ENCODE measurements around the gene RNF34. TPM values are rescaled to one million over a fixed set of nuclear protein-coding genes. Genes with fewer than 3 reads are reported as not detected.

The RNF34 gene
- total RNA-seq, 2 experiments from 2014 or later, result 60.6 to 63.1 TPM

GRCh38 chr12:121365416-121366062 is 34.4 kb upstream of the RNF34 start:
- ChIA-PET CTCF (no interaction called here), POLR2A (no interaction called here)
- no peaks in the 10 kb centered on the region for H3K36me3 ChIP-seq (ENCODE audit: insufficient read depth, low read length)
- Mint-ChIP-seq H3K4me3 (no peak overlapping the region), H3K4me1 (ENCODE audit: low read depth) (no peaks in the 10 kb centered on the region), H3K36me3 (ENCODE audit: low read depth) (no peaks in the 10 kb centered on the region), H3K27ac (no peak overlapping the region), H3K27me3 (peaks cover 6% of the 10 kb centered on the region), H3K9me3 (no peaks in the 10 kb centered on the region)
- H3K27ac ChIP-seq (ENCODE audit: low read depth in 1 of 2, low read length in 2 of 2), result no peak overlapping the region
- no peak for TF ChIP-seq CTCF (IDR thresholded peaks at IDR 0.05)
- no peak for DNase-seq
- H3K27me3 ChIP-seq (ENCODE audit: control insufficient read depth in 1 of 2, insufficient read depth in 2 of 2, low read length in 2 of 2), result peaks cover 2 to 10% of the 10 kb centered on the region in 2 experiments
- H3K4me1 ChIP-seq (ENCODE audit: insufficient read depth, low read length), result no peaks in the 10 kb centered on the region
- H3K9me3 ChIP-seq (ENCODE audit: control insufficient read depth in 1 of 2, insufficient read depth in 1 of 2, low read length in 2 of 2), result no peaks in the 10 kb centered on the region
- intact Hi-C loops (cut with DNase I, micrococcal nuclease), result no loop called here
- no peak overlapping the region for H3K4me3 ChIP-seq (ENCODE audit: low read length)
- no peak for ATAC-seq (ENCODE audit: poor library complexity)

GRCh38 chr12:121366063-121366459 is 33.9 kb upstream of the RNF34 start:
- ChIA-PET CTCF (no interaction called here), POLR2A (no interaction called here)
- H3K9me3 ChIP-seq (ENCODE audit: control insufficient read depth in 1 of 2, insufficient read depth in 1 of 2, low read length in 2 of 2), result no peaks in the 10 kb centered on the region
- Mint-ChIP-seq H3K9me3 (no peaks in the 10 kb centered on the region), H3K36me3 (ENCODE audit: low read depth) (no peaks in the 10 kb centered on the region), H3K4me1 (ENCODE audit: low read depth) (no peaks in the 10 kb centered on the region), H3K27me3 (peaks cover 6% of the 10 kb centered on the region), H3K4me3 (no peak overlapping the region), H3K27ac (no peak overlapping the region)
- intact Hi-C loops (cut with DNase I, micrococcal nuclease), result no loop called here
- H3K27ac ChIP-seq (ENCODE audit: low read depth in 1 of 2, low read length in 2 of 2), result no peak overlapping the region
- no peak overlapping the region for H3K4me3 ChIP-seq (ENCODE audit: low read length)
- H3K4me1 ChIP-seq (ENCODE audit: insufficient read depth, low read length), result no peaks in the 10 kb centered on the region
- ATAC-seq (ENCODE audit: poor library complexity) (no peak), DNase-seq (no peak)
- no peak for TF ChIP-seq CTCF (IDR thresholded peaks at IDR 0.05)
- H3K36me3 ChIP-seq (ENCODE audit: insufficient read depth, low read length), result no peaks in the 10 kb centered on the region
- peaks cover 2 to 10% of the 10 kb centered on the region in 2 experiments for H3K27me3 ChIP-seq (ENCODE audit: control insufficient read depth in 1 of 2, insufficient read depth in 2 of 2, low read length in 2 of 2)

- Histone ChIP-seq H3K27ac (ENCODE audit: low read depth in 1 of 2, low read length in 2 of 2) (no peak overlapping the region), H3K9me3 (ENCODE audit: control insufficient read depth in 1 of 2, insufficient read depth in 1 of 2, low read length in 2 of 2) (no peaks in the 10 kb centered on the region), H3K27me3 (ENCODE audit: control insufficient read depth in 1 of 2, insufficient read depth in 2 of 2, low read length in 2 of 2) (no peaks in the 10 kb centered on the region), H3K36me3 (ENCODE audit: insufficient read depth, low read length) (no peaks in the 10 kb centered on the region), H3K4me1 (ENCODE audit: insufficient read depth, low read length) (no peaks in the 10 kb centered on the region), H3K4me3 (ENCODE audit: low read length) (no peak overlapping the region)
- no peaks in the 10 kb centered on the region for H3K27me3 Mint-ChIP-seq
- intact Hi-C loops (cut with DNase I, micrococcal nuclease), result no loop called here
- ChIA-PET CTCF (no interaction called here), POLR2A (interaction anchor here (0.6 kb wide), 1 partner anchor 1240 kb away, joined by 3 read pairs; no protein-coding TSS in a partner anchor)
- H3K36me3 Mint-ChIP-seq (ENCODE audit: low read depth), result no peaks in the 10 kb centered on the region
- H3K27ac Mint-ChIP-seq, result no peak overlapping the region
- H3K9me3 Mint-ChIP-seq, result no peaks in the 10 kb centered on the region
- H3K4me1 Mint-ChIP-seq (ENCODE audit: low read depth), result no peaks in the 10 kb centered on the region
- H3K4me3 Mint-ChIP-seq, result no peak overlapping the region
- no peak for TF ChIP-seq CTCF (IDR thresholded peaks at IDR 0.05)
- ATAC-seq (ENCODE audit: poor library complexity), result no peak
- DNase-seq, result no peak
These were observed 28.5 kb upstream of the RNF34 start for GRCh38 chr12:121371404-121371803.

Measured in CD4-positive, alpha-beta T cell (primary cell).